ENCODE results near the gene R3HDM2.
"Not testable (repeated sequence)": the region's sequence is repeated elsewhere in the genome, so short reads cannot be mapped to it uniquely, and the experiment has no call there.

Gene R3HDM2

GRCh38 chr12:57441846-57442427 lies 11.1 kb upstream of the R3HDM2 start:
- no peaks in the 10 kb centered on the region for H3K79me2 ChIP-seq (ENCODE audit: control insufficient read depth, insufficient read depth, low read length, poor library complexity)
- no CpG with 5 or more reads among the region's 1 CpG for WGBS (ENCODE audit: extremely low coverage, insufficient coverage, insufficient read length)
- no peak for DNase-seq

GRCh38 chr12:57441393-57441792 lies 10.6 kb upstream of the R3HDM2 start:
- H3K18ac ChIP-seq (ENCODE audit: low read length); H4K8ac ChIP-seq (ENCODE audit: low read depth, low read length); H3K4me3 ChIP-seq (ENCODE audit: low read depth, low read length); H2BK120ac ChIP-seq (ENCODE audit: insufficient read depth, low read length, poor library complexity); DNase-seq; H3K4ac ChIP-seq (ENCODE audit: low read depth, low read length); H2BK12ac ChIP-seq (ENCODE audit: low read length); H3K4me1 ChIP-seq (ENCODE audit: control insufficient read depth in 1 of 2, insufficient read depth in 2 of 2, low read length in 2 of 2); H3K9ac ChIP-seq (ENCODE audit: low read length); H2AFZ ChIP-seq (ENCODE audit: insufficient read depth, low read length, poor library complexity); H3K4me2 ChIP-seq (ENCODE audit: low read length); H4K91ac ChIP-seq (ENCODE audit: low read depth, low read length); H3K36me3 ChIP-seq (ENCODE audit: control insufficient read depth in 1 of 2, insufficient read depth in 2 of 2, low read length in 2 of 2); H3K27me3 ChIP-seq (ENCODE audit: insufficient read depth, low read length); H2AK5ac ChIP-seq (ENCODE audit: low read length); H3K9me3 ChIP-seq (ENCODE audit: insufficient read depth, low read depth, low read length); H2BK5ac ChIP-seq (ENCODE audit: low read depth, low read length, poor library complexity); H3K23ac ChIP-seq (ENCODE audit: low read length); H3K79me2 ChIP-seq (ENCODE audit: control insufficient read depth, insufficient read depth, low read length, poor library complexity); H4K12ac ChIP-seq (ENCODE audit: low read depth, low read length); H3K27ac ChIP-seq (ENCODE audit: low read depth, low read length); H3K79me1 ChIP-seq (ENCODE audit: low read length); H3K14ac ChIP-seq (ENCODE audit: low read length): not testable (repeated sequence)
- no CpG with 5 or more reads among the region's 2 CpGs for WGBS (ENCODE audit: extremely low coverage, insufficient coverage, insufficient read length)

More at GRCh38 chr12:57441846-57442427, 11.1 kb upstream of the R3HDM2 start:
- no peak overlapping the region for H3K4ac ChIP-seq (ENCODE audit: low read depth, low read length)
- H3K27ac ChIP-seq (ENCODE audit: low read depth, low read length) = no peak overlapping the region
- H2BK120ac ChIP-seq (ENCODE audit: insufficient read depth, low read length, poor library complexity) = no peak overlapping the region
- no peak overlapping the region for H3K4me2 ChIP-seq (ENCODE audit: low read length)
- no peak overlapping the region for H4K12ac ChIP-seq (ENCODE audit: low read depth, low read length)
- no peak overlapping the region for H2BK5ac ChIP-seq (ENCODE audit: low read depth, low read length, poor library complexity)
- no peak overlapping the region for H4K91ac ChIP-seq (ENCODE audit: low read depth, low read length)
- no peak overlapping the region for H4K8ac ChIP-seq (ENCODE audit: low read depth, low read length)
- no peak overlapping the region for H3K18ac ChIP-seq (ENCODE audit: low read length)
- no peak overlapping the region for H2AFZ ChIP-seq (ENCODE audit: insufficient read depth, low read length, poor library complexity)
- no peak overlapping the region for H3K14ac ChIP-seq (ENCODE audit: low read length)
- no peak overlapping the region for H3K4me3 ChIP-seq (ENCODE audit: low read depth, low read length)
- H3K9me3 ChIP-seq (ENCODE audit: insufficient read depth, low read depth, low read length) = peaks cover 2% of the 10 kb centered on the region
- H2BK12ac ChIP-seq (ENCODE audit: low read length) = no peak overlapping the region
- H3K36me3 ChIP-seq (ENCODE audit: control insufficient read depth in 1 of 2, insufficient read depth in 2 of 2, low read length in 2 of 2) = no peaks in the 10 kb centered on the region
- H3K79me1 ChIP-seq (ENCODE audit: low read length) = no peaks in the 10 kb centered on the region
- H3K4me1 ChIP-seq (ENCODE audit: control insufficient read depth in 1 of 2, insufficient read depth in 2 of 2, low read length in 2 of 2) = no peaks in the 10 kb centered on the region
- no peak overlapping the region for H3K23ac ChIP-seq (ENCODE audit: low read length)
- no peak overlapping the region for H3K9ac ChIP-seq (ENCODE audit: low read length)
- H3K27me3 ChIP-seq (ENCODE audit: insufficient read depth, low read length) = no peaks in the 10 kb centered on the region
- H2AK5ac ChIP-seq (ENCODE audit: low read length) = no peak overlapping the region

GRCh38 chr12:57439762-57440266 lies 9.0 kb upstream of the R3HDM2 start:
- no peaks in the 10 kb centered on the region for H3K36me3 ChIP-seq (ENCODE audit: control insufficient read depth in 1 of 2, insufficient read depth in 2 of 2, low read length in 2 of 2)
- H2BK5ac ChIP-seq (ENCODE audit: low read depth, low read length, poor library complexity) = no peak overlapping the region
- H4K8ac ChIP-seq (ENCODE audit: low read depth, low read length) = no peak overlapping the region
- no peak overlapping the region for H2AFZ ChIP-seq (ENCODE audit: insufficient read depth, low read length, poor library complexity)
- no peak overlapping the region for H3K23ac ChIP-seq (ENCODE audit: low read length)
- no CpG with 5 or more reads among the region's 4 CpGs for WGBS (ENCODE audit: extremely low coverage, insufficient coverage, insufficient read length)
- H2BK12ac ChIP-seq (ENCODE audit: low read length) = no peak overlapping the region
- H3K27ac ChIP-seq (ENCODE audit: low read depth, low read length) = no peak overlapping the region
- no peak overlapping the region for H2BK120ac ChIP-seq (ENCODE audit: insufficient read depth, low read length, poor library complexity)
- H3K79me1 ChIP-seq (ENCODE audit: low read length) = no peaks in the 10 kb centered on the region
- no peaks in the 10 kb centered on the region for H3K27me3 ChIP-seq (ENCODE audit: insufficient read depth, low read length)
- no peak overlapping the region for H3K18ac ChIP-seq (ENCODE audit: low read length)
- H3K9me3 ChIP-seq (ENCODE audit: insufficient read depth, low read depth, low read length) = peaks cover 2% of the 10 kb centered on the region
- no peaks in the 10 kb centered on the region for H3K79me2 ChIP-seq (ENCODE audit: control insufficient read depth, insufficient read depth, low read length, poor library complexity)
- DNase-seq = no peak
- no peak overlapping the region for H3K4ac ChIP-seq (ENCODE audit: low read depth, low read length)
- no peak overlapping the region for H3K14ac ChIP-seq (ENCODE audit: low read length)
- no peak overlapping the region for H3K9ac ChIP-seq (ENCODE audit: low read length)
- no peak overlapping the region for H4K12ac ChIP-seq (ENCODE audit: low read depth, low read length)
- H3K4me2 ChIP-seq (ENCODE audit: low read length) = no peak overlapping the region
- H3K4me1 ChIP-seq (ENCODE audit: control insufficient read depth in 1 of 2, insufficient read depth in 2 of 2, low read length in 2 of 2) = no peaks in the 10 kb centered on the region
- no peak overlapping the region for H2AK5ac ChIP-seq (ENCODE audit: low read length)
- H4K91ac ChIP-seq (ENCODE audit: low read depth, low read length) = no peak overlapping the region
- H3K4me3 ChIP-seq (ENCODE audit: low read depth, low read length) = no peak overlapping the region

- no peak overlapping the region for H3K4ac ChIP-seq (ENCODE audit: low read depth, low read length)
- no peak overlapping the region for H3K27ac ChIP-seq (ENCODE audit: low read depth, low read length)
- no peak overlapping the region for H2BK120ac ChIP-seq (ENCODE audit: insufficient read depth, low read length, poor library complexity)
- H3K4me1 ChIP-seq (ENCODE audit: control insufficient read depth in 1 of 2, insufficient read depth in 2 of 2, low read length in 2 of 2) = no peaks in the 10 kb centered on the region
- no peak for DNase-seq
- no peak overlapping the region for H3K14ac ChIP-seq (ENCODE audit: low read length)
- H2AK5ac ChIP-seq (ENCODE audit: low read length) = no peak overlapping the region
- no peak overlapping the region for H3K9ac ChIP-seq (ENCODE audit: low read length)
- no peak overlapping the region for H2BK5ac ChIP-seq (ENCODE audit: low read depth, low read length, poor library complexity)
- no peak overlapping the region for H2AFZ ChIP-seq (ENCODE audit: insufficient read depth, low read length, poor library complexity)
- no peaks in the 10 kb centered on the region for H3K36me3 ChIP-seq (ENCODE audit: control insufficient read depth in 1 of 2, insufficient read depth in 2 of 2, low read length in 2 of 2)
- H3K9me3 ChIP-seq (ENCODE audit: insufficient read depth, low read depth, low read length) = peaks cover 2% of the 10 kb centered on the region
- H4K12ac ChIP-seq (ENCODE audit: low read depth, low read length) = no peak overlapping the region
- no peak overlapping the region for H3K23ac ChIP-seq (ENCODE audit: low read length)
- no peak overlapping the region for H4K8ac ChIP-seq (ENCODE audit: low read depth, low read length)
- no peak overlapping the region for H2BK12ac ChIP-seq (ENCODE audit: low read length)
- no peak overlapping the region for H3K4me2 ChIP-seq (ENCODE audit: low read length)
- no peaks in the 10 kb centered on the region for H3K79me1 ChIP-seq (ENCODE audit: low read length)
- no peaks in the 10 kb centered on the region for H3K79me2 ChIP-seq (ENCODE audit: control insufficient read depth, insufficient read depth, low read length, poor library complexity)
- no peak overlapping the region for H3K18ac ChIP-seq (ENCODE audit: low read length)
- H4K91ac ChIP-seq (ENCODE audit: low read depth, low read length) = no peak overlapping the region
- WGBS (ENCODE audit: extremely low coverage, insufficient coverage, insufficient read length) = no CpG with 5 or more reads among the region's 1 CpG
- no peaks in the 10 kb centered on the region for H3K27me3 ChIP-seq (ENCODE audit: insufficient read depth, low read length)
- no peak overlapping the region for H3K4me3 ChIP-seq (ENCODE audit: low read depth, low read length)
Observed at GRCh38 chr12:57438400-57438799, 7.6 kb upstream of the R3HDM2 start.

Data from trophoblast cell (in vitro differentiated cells and primary cell).